Esophagus muscularis mucosa (tissue), 4 donors: ENCODE results near the gene OGDHL. TPM values are rescaled to one million over a fixed set of nuclear protein-coding genes. Genes with fewer than 3 reads are reported as not detected.
"Not testable (repeated sequence)": the region's sequence is repeated elsewhere in the genome, so short reads cannot be mapped to it uniquely, and the experiment has no call there.

Experiments
- DNase-seq: peaks from one replicate; pipeline ENCODE4 v3.0.0-alpha.2; 2017; ENCODE audit errors: extremely low spot score
- H3K27ac ChIP-seq, 4 donors: fragments of 200-600 bp; sonication (generic); replicated peaks in 1 of 4; 1 replicate in 3 of 4; 2 replicates in 1 of 4; pipeline ENCODE4 v1.5.1; 2016 to 2019; ENCODE audit warnings: mild to moderate bottlenecking in 1 of 4
- H3K27me3 ChIP-seq, 4 donors: fragments of 200-600 bp; sonication (generic); one replicate each; pipeline versions ENCODE4 v1.5.1 to v1.6.0; 2016 to 2019
- H3K36me3 ChIP-seq, 4 donors: fragments of 200-600 bp; sonication (generic); one replicate each; pipeline ENCODE4 v1.5.1; 2016 to 2019
- H3K4me1 ChIP-seq, 4 donors: fragments of 200-600 bp; sonication (generic); one replicate each; pipeline ENCODE4 v1.5.1; 2016 to 2019
- H3K4me3 ChIP-seq, 4 donors: fragments of 200-600 bp; sonication (generic); 1 replicate in 2 of 4; 2 replicates in 2 of 4; pipeline ENCODE4 v1.5.1; 2016 to 2019; ENCODE audit warnings: mild to moderate bottlenecking in 4 of 4, moderate library complexity in 1 of 4
- H3K9me3 ChIP-seq, 4 donors: fragments of 200-600 bp; sonication (generic); 1 replicate in 3 of 4; 2 replicates in 1 of 4; pipeline ENCODE4 v1.5.1; 2016 to 2019
- EP300 ChIP-seq: sonication (generic); formaldehyde crosslinking; IDR thresholded peaks from one replicate; pipeline ENCODE4 v1.6.1; 2017; ENCODE audit warnings: antibody characterized with exemption
- POLR2A ChIP-seq: fragments of 450-650 bp; IDR thresholded peaks from one replicate; pipeline ENCODE4 v1.6.1; 2017; ENCODE audit warnings: antibody characterized with exemption, moderate library complexity, mild to moderate bottlenecking, low read depth
- POLR2AphosphoS5 ChIP-seq, 2 donors: sonication (generic); formaldehyde crosslinking; IDR thresholded peaks; one replicate each; pipeline ENCODE4 v1.6.1; 2017; ENCODE audit warnings: antibody characterized with exemption in 2 of 2
- WGBS: methylation state at CpG from one replicate; pipeline ENCODE4 v1.1.5; 2018; 5-methylcytosine and 5-hydroxymethylcytosine counted together
- intact Hi-C: fragments of 100-400 bp; cut with DNase I; formaldehyde crosslinking; loops from one replicate; pipeline ENCODE4 v1.15.1; 2023
- total RNA-seq, 4 donors: library from RNA; depleted of rRNA; stranded (reverse); fragments of >200 nt; gene quantifications; one replicate each; pipeline versions ENCODE4 v1.1.0 to v1.2.1, GENCODE V29; 2016
- TF ChIP-seq, protein P1 (sequence below), 3 experiments: fragments of 200-600 bp in 2 of 3; fragments of 450-650 bp in 1 of 3; sonication (generic) in 2 of 3; IDR thresholded peaks; one replicate each; pipeline ENCODE4 v1.5.1; 2017 to 2019; ENCODE audit warnings: antibody characterized with exemption in 3 of 3, mild to moderate bottlenecking in 2 of 3, moderate library complexity in 1 of 3

OGDHL gene
- total RNA-seq, 4 donors from 2014 or later, result 0.42 to 2.0 (median 0.95) TPM

DNA sequence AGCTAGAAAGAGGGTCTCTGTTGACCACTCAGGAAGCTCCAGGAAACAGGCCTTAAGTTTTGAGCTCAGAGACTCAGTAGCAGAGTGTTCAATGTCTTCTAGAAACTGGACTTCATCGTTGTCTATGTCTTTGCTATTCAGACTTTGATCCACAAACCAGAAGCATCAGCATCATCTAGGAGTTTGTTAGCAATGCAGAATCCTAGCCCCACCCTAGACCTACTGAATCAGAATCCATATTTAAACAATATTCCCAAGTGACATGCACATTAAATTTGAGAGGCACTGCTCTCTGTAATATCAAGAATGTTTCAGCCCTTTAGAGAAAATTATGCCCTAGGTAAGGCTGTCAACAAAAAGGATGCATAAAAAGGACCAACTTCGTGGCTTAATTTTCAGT lies 12.9 kb upstream of the OGDHL start:
- WGBS, result 77% methylated on average over 2 of the region's 2 CpGs
- Histone ChIP-seq H3K9me3 (no peaks in the 10 kb centered on the region), H3K36me3 (no peaks in the 10 kb centered on the region), H3K4me1 (no peaks in the 10 kb centered on the region), H3K27ac (no peak overlapping the region), H3K27me3 (peaks cover 0 to 29% (median 0%) of the 10 kb centered on the region in 4 donors), H3K4me3 (no peak overlapping the region)
- TF ChIP-seq, protein P1, sequence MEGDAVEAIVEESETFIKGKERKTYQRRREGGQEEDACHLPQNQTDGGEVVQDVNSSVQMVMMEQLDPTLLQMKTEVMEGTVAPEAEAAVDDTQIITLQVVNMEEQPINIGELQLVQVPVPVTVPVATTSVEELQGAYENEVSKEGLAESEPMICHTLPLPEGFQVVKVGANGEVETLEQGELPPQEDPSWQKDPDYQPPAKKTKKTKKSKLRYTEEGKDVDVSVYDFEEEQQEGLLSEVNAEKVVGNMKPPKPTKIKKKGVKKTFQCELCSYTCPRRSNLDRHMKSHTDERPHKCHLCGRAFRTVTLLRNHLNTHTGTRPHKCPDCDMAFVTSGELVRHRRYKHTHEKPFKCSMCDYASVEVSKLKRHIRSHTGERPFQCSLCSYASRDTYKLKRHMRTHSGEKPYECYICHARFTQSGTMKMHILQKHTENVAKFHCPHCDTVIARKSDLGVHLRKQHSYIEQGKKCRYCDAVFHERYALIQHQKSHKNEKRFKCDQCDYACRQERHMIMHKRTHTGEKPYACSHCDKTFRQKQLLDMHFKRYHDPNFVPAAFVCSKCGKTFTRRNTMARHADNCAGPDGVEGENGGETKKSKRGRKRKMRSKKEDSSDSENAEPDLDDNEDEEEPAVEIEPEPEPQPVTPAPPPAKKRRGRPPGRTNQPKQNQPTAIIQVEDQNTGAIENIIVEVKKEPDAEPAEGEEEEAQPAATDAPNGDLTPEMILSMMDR (IDR thresholded peaks at IDR 0.05), result no peak
- TF ChIP-seq POLR2AphosphoS5 (IDR thresholded peaks at IDR 0.05), result no peak
- TF ChIP-seq EP300, result no peak
- no peak for TF ChIP-seq POLR2A
- DNase-seq, result no peak
- intact Hi-C loops, result no loop called here

DNA sequence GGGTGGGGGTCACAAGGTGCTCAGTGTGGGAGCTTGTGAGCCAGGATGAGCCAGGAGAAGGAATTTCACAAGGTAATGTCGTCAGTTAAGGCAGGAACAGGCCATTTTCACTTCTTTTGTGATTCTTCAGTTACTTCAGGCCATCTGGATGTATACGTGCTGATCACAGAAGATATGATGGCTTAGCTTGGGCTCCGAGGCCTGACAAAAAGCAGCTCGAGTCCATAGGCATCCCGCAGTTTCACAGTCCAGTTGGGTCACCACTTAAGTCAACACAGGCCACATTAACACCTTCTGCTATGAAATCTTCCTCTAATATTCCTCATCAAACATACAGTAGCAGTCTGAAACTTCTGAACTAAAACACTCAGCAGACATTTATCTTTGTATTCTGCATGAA lies 10.8 kb upstream of the OGDHL start:
- WGBS, result 40% methylated on average over 4 of the region's 5 CpGs
- H3K4me3 ChIP-seq, H3K36me3 ChIP-seq, intact Hi-C loops, H3K4me1 ChIP-seq, H3K27ac ChIP-seq, DNase-seq, H3K9me3 ChIP-seq: not testable (repeated sequence)
- peaks cover 0 to 41% (median 10%) of the 10 kb centered on the region in 4 donors for H3K27me3 ChIP-seq

DNA sequence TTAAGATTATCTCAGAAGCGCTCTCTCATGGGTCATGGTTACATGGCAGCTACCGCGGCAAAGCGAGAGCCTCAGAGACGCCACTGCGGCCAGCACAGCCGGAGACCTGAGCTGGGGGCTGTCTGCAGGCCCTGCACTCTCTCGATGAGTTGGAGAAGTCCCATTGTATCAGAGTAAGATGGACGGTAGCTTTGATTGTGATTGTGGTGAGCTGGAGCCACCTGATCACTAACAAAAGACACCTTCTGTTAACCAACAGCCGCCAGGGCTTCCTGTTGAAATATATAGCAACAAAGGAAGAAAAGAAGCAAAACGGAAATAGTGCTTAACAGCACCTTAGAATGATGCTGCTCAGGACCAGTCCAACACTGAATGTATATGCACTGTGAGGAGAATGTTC lies 8.9 kb upstream of the OGDHL start:
- H3K9me3 ChIP-seq, H3K4me3 ChIP-seq, intact Hi-C loops, H3K27ac ChIP-seq, H3K36me3 ChIP-seq, DNase-seq, H3K4me1 ChIP-seq: not testable (repeated sequence)
- peaks cover 0 to 59% (median 14%) of the 10 kb centered on the region in 4 donors for H3K27me3 ChIP-seq
- 48% methylated on average over 11 of the region's 11 CpGs for WGBS

DNA sequence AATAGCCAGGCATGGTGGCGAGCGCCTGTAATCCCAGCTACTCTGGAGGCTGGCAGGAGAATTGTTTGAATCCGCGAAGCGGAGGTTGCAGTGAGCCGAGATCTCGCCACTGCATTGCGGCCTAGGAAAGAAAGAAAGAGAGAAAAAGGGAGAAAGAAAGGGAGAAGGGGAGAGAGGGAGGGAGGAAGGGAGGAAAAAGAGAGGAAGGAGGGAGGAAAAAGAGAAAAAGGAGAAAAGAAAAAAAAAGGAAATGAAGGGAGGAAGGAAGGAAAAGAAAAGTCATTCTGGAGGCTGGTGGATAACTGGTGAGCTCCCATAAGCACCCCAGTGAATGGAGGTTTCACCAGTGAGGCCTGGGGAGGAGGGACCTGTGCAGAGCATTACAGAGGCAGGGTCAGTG lies 7.6 kb upstream of the OGDHL start:
- DNase-seq, result no peak
- Histone ChIP-seq H3K4me1 (no peaks in the 10 kb centered on the region), H3K27me3 (peaks cover 0 to 72% (median 14%) of the 10 kb centered on the region in 4 donors), H3K9me3 (peaks cover 0 to 8% (median 4%) of the 10 kb centered on the region in 4 donors), H3K4me3 (no peak overlapping the region), H3K36me3 (no peaks in the 10 kb centered on the region), H3K27ac (no peak overlapping the region)
- TF ChIP-seq POLR2AphosphoS5 (IDR thresholded peaks at IDR 0.05), result no peak
- TF ChIP-seq POLR2A, result no peak
- no peak for TF ChIP-seq EP300
- TF ChIP-seq, protein P1 (IDR thresholded peaks at IDR 0.05), result no peak
- WGBS, result 92% methylated on average over 8 of the region's 8 CpGs
- intact Hi-C loops, result no loop called here

DNA sequence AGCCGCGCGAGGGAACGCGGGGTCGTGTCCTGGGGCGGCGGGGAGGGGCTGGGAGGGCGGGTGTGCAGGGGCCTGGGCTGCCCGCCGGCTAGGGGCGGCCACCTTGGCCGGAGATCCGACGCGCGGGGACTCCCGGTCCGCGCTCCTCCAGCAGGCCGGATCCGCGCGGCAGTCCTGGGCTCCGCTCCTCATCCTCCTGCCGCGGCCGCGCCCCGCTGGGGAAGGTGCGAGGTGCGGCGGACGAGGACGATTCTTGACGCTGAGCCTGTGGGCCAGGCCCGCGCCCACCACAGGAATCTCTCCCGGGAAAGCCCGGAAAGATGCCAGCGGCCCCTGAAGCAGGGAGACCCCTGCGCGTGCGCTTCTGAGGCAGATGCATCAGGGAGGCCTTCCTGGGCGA lies 6.6 kb upstream of the OGDHL start:
- H3K27ac ChIP-seq, result no peak overlapping the region
- TF ChIP-seq POLR2AphosphoS5 (IDR thresholded peaks at IDR 0.05), result no peak
- no peak for DNase-seq
- WGBS, result no CpG with 5 or more reads among the region's 45 CpGs
- no peak overlapping the region for H3K4me3 ChIP-seq
- H3K36me3 ChIP-seq, result no peaks in the 10 kb centered on the region
- peaks cover 0 to 8% (median 4%) of the 10 kb centered on the region in 4 donors for H3K9me3 ChIP-seq
- no peaks in the 10 kb centered on the region for H3K4me1 ChIP-seq
- intact Hi-C loops, result no loop called here
- peaks cover 0 to 79% (median 14%) of the 10 kb centered on the region in 4 donors for H3K27me3 ChIP-seq

DNA sequence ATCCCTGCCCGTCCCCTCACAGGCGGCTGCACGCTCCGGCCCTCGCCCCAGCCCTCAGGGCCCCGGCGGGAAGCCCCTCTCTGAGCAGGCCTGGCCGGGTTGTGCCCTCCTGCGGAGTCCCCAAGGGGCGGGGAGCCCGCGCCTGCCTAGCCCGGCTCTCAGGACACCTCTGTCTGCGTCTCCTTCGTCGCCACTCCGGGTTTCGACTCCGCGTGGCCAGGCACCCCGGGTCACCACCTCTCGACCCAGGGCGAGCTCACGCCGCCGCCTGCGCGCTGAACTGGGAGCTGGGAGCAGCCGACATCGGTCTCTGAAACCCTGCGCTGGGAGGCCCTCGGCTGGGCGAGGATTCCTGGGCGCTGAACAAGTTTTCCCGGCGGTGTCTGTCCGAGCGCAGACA lies 6.2 kb upstream of the OGDHL start:
- DNase-seq, result no peak
- Histone ChIP-seq H3K4me1 (no peaks in the 10 kb centered on the region), H3K27me3 (peaks cover 0 to 83% (median 14%) of the 10 kb centered on the region in 4 donors), H3K36me3 (no peaks in the 10 kb centered on the region), H3K9me3 (peaks cover 0 to 8% (median 4%) of the 10 kb centered on the region in 4 donors), H3K27ac (no peak overlapping the region), H3K4me3 (no peak overlapping the region)
- WGBS, result 20% methylated on average over 4 of the region's 38 CpGs
- no peak for TF ChIP-seq POLR2A
- TF ChIP-seq, protein P1 (IDR thresholded peaks at IDR 0.05), result no peak
- no peak for TF ChIP-seq EP300
- intact Hi-C loops, result no loop called here
